GM04504 (cell line): ENCODE results near the gene UQCRFS1.
"Not testable (repeated sequence)": the region's sequence is repeated elsewhere in the genome, so short reads cannot be mapped to it uniquely, and the experiment has no call there.

Source experiments
- DNase-seq: peaks from one replicate; pipeline ENCODE4 v3.0.0-alpha.2; 2012; ENCODE audit warnings: low read depth

UQCRFS1 gene

GRCh38 chr19:29214411-29214810 lies 1.5 kb upstream of the UQCRFS1 start:
- no peak for DNase-seq

- no peak for DNase-seq
Measured at GRCh38 chr19:29212356-29212647, 649 bp downstream of the UQCRFS1 start.

GRCh38 chr19:29211562-29212355 lies 1.2 kb downstream of the UQCRFS1 start:
- DNase-seq = no peak

GRCh38 chr19:29211041-29211440 lies 1.9 kb downstream of the UQCRFS1 start:
- not testable (repeated sequence) for DNase-seq

- not testable (repeated sequence) for DNase-seq
Measured at GRCh38 chr19:29210502-29210901, 2.4 kb downstream of the UQCRFS1 start.

GRCh38 chr19:29207403-29208187 lies 5.4 kb downstream of the UQCRFS1 start:
- not testable (repeated sequence) for DNase-seq

- DNase-seq = no peak
Measured at GRCh38 chr19:29206453-29206852, 6.5 kb downstream of the UQCRFS1 start.

- DNase-seq = no peak
Measured at GRCh38 chr19:29202281-29202680, 10.7 kb downstream of the UQCRFS1 start.

- no peak for DNase-seq
Measured at GRCh38 chr19:29201855-29202254, 11.1 kb downstream of the UQCRFS1 start.

GRCh38 chr19:29194658-29195057 lies 18.3 kb downstream of the UQCRFS1 start:
- no peak for DNase-seq

GRCh38 chr19:29193155-29193554 lies 19.8 kb downstream of the UQCRFS1 start:
- DNase-seq = no peak

GRCh38 chr19:29191005-29191404 lies 21.9 kb downstream of the UQCRFS1 start:
- DNase-seq = no peak

GRCh38 chr19:29189033-29189360 lies 24.0 kb downstream of the UQCRFS1 start:
- DNase-seq = no peak

- DNase-seq = no peak
Measured at GRCh38 chr19:29188289-29189032, 24.5 kb downstream of the UQCRFS1 start.

GRCh38 chr19:29187676-29188075 lies 25.3 kb downstream of the UQCRFS1 start:
- DNase-seq = no peak

- no peak for DNase-seq
Measured at GRCh38 chr19:29185427-29185826, 27.5 kb downstream of the UQCRFS1 start.

GRCh38 chr19:29176981-29177754 lies 35.8 kb downstream of the UQCRFS1 start:
- no peak for DNase-seq

- no peak for DNase-seq
Measured at GRCh38 chr19:29173896-29174295, 39.1 kb downstream of the UQCRFS1 start.

GRCh38 chr19:29172302-29172701 lies 40.6 kb downstream of the UQCRFS1 start:
- no peak for DNase-seq

- DNase-seq = no peak
Measured at GRCh38 chr19:29171525-29171924, 41.4 kb downstream of the UQCRFS1 start.

- DNase-seq = no peak
Measured at GRCh38 chr19:29170554-29170953, 42.4 kb downstream of the UQCRFS1 start.

GRCh38 chr19:29162694-29163093 lies 50.3 kb downstream of the UQCRFS1 start:
- DNase-seq = no peak
